GM19468 (cell line): ENCODE results near the gene CNOT1.
"Not testable (repeated sequence)": the region's sequence is repeated elsewhere in the genome, so short reads cannot be mapped to it uniquely, and the experiment has no call there.

Experiments
- ATAC-seq: cut with Tn5 transposase; IDR thresholded peaks from one replicate; pipeline ENCODE4 v1.9.1; 2021; ENCODE audit warnings: mild to moderate bottlenecking, moderate library complexity, moderate number of reproducible peaks; ENCODE audit not compliant: unreplicated experiment; ENCODE audit errors: extremely low read depth

The CNOT1 gene

DNA sequence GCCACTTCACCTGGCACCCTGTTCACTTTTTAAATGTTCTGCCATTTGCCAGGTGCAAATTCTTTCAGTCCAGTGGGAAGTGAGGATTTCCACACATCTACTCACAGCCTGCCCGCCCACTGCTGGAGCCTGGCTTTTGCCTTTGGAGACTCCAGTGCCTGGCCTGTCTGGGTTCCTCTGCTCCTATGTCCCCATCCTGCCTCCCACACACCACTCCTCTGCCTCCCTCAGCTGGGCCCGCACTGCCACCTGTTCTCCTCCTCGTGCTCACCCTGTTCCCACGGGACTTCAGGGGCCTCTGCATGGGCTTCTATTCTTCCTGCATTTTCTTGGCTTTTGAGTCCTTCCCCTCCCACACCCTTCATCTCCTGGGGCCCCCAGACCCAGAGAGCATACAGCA, 137.6 kb downstream of the CNOT1 start:
- ATAC-seq = no peak

DNA sequence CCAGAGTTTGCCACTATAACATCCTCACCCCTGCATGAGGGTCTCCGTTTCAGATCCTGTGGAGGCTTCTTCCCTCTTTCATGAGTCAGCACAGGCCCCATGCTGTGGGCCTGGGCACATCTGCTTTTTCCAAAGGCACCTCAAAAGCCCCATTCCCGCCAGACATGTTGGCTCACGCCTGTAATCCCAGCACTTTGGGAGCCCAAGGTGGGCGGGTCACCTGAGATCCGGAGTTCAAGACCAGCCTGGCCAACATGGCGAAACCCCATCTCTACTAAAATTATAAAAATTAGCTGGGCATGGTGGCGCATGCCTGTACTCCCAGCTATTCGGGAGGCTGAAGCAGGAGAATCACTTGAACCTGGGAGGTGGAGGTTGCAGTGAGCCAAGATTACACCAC, 139.1 kb downstream of the CNOT1 start:
- ATAC-seq = not testable (repeated sequence)

DNA sequence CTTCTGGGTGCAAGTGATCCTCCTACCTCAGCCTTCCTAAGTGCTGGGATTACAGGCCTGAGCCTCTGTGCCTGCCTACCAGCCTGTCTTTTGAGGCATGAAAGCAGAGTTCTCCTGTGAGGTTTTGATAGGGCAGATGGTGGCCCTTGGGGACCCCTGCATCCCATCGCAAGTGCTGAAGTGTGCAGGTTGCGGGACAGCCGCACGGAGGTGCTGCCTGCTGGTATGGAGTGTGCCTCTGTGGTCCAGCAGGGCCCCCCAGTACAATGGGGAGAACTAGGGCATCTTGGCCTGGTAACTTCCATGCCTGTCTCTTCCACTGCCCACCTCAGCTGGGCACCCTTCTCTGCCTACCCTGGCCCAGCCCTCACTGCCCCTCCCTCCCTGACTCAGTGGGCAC, 139.6 kb downstream of the CNOT1 start:
- no peak for ATAC-seq

DNA sequence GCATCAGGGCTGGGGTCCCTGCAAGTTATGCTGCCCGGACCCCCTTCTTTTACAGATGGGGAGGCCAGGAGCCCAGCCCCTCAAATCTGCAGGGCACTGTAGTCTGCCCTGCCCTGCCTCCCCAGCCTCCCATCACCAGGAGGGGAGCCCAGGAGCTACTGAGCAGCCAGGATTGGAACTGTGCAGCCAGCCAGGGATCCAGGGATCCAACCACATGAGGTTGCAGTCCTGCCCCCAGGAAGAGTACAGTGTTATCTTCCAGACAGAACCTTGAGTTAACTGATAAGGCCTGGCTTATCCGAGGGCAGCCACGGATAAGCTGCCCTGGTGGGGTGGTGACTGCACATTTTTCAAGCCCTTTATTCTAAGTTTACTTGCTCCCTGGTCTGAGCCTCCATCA, 141.1 kb downstream of the CNOT1 start:
- ATAC-seq = no peak

DNA sequence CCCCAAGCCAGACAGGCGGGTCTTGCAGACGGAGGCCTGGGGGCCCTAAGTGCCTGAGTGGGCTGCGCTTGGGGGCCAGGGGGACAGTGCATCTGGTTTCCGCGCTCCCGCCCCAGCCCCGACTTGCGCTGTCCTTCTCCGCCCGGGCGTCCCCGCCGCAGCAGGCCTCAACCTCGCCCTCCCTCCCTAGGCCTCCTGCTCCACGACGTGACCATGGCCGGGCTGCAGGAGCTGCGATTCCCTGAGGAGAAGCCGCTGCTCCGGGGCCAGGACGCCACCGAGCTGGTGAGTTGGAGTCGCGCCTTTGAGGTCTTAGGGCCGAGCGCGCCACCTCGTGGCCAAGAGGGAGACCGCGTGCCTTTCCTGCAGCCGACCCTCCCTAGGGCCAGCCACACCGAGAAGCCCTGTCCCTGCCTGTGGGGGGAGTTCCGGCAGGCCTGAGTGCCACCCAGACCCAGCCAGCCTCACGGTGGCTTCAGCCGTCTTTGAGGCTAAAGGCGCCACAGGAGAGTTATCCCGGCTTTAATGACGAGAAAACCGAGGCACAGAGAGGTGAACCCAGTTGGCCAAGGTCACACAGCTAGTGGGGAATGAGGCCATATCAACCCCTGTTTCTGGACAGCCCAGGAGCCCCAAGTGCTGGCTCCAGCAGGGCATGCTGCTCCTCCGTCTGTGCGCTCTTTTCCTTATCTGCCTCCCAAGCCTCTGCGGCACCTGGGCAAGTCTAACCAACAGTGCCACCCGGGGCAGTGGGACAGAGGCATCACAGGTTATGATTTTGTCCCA, 141.9 kb downstream of the CNOT1 start:
- ATAC-seq = no peak

DNA sequence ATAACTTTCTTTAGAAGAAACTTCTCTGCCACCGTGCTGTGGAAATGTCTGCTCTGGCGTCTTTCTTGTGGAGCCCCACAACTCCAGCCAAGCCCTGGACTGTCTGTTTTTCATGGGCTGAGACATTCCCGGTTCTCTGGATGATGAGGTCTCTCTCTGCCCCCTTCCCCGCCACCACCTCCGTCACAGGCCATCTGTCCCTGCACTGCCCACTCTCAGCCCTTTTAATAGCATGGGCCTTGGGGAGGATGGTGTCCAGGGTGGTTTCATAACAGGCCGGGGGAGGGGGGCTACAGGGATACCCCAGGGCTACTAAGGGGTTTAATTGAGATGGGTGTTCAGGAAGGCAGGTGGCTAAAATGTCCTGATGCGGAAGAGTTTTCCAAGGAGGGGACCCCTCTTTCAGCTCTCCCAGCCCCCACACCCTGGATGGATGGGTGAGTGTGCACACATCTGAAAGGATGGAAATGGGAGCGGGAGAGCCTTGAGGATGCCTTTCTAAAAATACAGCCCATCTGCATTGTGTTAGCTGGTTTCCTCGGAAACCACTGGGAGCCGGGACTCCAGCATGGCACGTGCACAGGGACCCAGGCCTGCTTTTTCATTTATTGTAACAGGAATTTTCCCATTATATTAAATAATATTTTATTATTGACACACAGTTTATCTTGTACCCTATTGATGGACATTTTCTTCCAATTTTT, 144.3 kb downstream of the CNOT1 start:
- ATAC-seq = no peak

DNA sequence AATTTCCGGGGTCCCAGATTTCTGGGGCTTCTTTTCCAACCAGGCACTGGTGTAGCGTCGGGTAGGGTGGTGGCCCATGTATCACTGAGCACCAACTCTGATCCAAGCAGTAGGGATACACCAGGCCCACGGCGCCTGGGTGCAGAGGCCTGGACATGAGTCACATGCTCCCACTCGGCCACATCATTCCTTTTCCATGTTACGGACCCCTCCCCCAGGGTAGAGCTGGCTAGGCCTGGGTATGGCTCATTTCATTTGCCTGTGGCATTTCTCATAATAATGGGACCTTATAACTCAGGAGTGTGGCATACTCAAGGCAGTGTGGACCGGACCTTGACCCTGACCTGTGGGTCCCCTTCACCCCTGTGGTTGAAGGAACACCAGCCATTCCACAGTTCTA, 147.7 kb downstream of the CNOT1 start:
- ATAC-seq = no peak

DNA sequence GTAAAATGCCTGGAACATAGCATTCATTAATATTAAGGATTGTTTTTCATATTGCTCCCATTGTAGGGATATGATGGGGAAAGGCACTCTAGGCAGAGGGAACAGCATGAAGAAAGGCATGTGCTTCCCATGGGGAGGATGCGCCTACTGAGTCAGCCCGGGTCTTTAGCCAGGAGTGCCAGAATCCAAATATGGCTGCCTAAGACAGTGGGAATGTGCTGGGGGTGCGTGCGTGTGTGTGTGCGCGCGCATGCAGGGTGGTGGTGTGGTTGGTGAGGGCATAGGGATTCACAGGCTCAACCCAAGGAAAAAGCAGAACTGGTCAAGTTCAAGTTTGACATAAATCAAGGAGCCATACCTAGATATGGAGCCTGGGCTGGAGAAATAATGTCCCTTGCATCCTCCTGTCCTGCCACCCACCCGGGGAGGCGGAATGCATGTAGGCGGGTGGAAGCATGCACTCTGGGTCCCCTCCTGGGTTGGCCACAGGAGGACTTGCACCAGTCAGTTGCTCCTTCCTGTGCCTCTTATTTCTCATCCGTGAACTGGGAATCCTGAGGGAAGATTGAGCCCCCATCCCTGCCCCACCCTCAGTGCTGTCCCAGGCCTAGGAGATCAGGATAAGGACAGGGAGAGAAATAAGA, 148.3 kb downstream of the CNOT1 start:
- no peak for ATAC-seq

DNA sequence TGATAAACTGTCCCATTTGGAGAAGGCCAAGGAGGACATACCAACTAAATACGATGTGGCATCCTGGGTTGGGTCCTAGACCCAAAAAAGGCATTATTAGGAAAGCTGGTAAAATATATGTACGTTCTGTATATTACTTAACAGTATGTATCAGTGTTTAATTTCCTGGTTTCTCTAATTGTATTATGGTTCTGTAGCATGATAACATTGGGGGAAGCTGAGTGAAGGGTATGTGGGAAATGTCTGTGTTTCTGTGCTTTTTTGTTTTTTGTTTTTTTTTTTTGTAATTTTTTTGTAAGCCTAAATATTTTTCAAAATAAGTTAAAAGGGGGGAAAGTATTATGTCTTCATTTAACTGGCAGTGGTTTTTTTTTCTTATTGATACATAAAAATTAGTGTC, 151.2 kb downstream of the CNOT1 start:
- ATAC-seq = no peak

DNA sequence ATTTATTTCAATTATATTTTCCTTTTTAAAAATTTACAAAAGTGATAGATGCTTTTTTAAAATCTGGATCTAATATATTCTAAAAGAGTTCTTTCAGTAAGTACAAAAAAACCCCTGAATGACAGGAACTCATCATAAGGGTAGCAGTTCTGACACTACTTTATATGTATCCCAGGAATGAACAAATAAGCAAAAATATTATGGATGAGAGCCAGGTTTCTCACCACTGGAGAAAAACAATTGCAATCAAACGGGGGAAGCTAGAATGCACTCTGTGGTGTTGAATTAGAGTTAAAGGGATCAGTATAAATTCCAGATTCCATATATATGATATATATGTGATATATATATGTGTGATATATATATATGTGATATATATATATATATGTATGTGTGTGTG, 152.8 kb downstream of the CNOT1 start:
- ATAC-seq = no peak

DNA sequence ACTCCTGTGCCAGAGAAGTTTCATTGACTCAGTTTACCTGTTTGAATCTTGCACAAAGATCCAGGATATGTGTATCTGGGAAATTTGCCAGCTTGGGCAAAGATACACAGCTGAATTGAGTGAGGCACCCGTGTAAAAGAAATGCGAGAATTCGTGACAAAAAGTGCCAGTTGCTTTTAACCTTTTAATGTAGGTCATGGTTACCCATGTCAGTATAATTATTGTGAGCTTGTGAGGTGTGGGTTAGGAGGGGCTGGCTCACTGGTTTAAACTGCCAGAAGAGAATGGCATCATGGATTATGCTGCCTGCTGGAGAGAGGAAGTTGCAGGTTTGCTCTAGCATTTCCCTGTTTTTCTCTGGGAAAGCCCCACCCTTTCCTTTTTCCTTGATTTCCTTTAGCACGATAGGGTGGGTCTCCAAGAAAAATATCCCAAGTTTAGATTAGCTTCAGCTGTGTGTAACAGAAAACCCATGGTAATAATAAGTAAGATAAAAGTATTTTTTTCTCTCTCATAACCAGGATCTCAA, 154.5 kb downstream of the CNOT1 start:
- no peak for ATAC-seq

DNA sequence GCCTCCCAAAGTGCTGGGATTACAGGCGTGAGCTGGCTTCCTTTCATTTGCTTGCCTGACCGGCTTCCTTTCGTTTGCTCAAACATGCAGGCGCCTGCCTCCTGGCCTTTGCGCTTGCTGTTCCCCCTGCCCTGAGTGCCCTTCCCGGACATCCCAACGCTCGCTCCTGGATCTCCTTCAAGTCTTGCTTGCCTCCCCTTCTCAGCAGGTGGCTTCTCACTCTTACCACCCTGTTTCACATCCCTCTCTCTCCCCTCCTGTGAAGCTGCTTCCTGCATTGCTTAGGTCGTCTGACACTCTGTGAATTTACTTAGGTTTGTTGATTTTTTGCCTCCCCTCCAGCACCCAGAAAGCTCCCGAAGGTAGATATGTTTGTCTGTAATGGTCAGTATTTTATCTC, 155.3 kb downstream of the CNOT1 start:
- no peak for ATAC-seq

DNA sequence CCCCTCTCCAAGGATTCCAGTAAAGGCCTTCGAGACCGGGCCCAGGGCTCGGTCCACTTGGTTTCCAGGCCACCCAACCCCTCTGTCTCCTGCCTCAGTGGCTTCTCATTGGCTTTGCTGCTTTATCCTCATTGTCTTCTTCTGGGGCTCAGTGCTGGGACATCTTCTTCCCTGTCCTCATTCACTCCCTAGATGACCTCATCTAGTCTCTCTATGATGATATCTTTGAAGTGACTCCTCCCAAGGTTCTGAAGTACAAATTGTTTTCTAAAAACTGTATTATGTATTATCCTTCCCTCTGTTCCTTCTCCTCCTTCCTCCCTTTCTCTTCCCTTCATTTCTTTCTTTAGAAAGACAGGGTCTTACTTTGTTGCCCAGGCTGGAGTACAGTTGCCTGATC, 156.8 kb downstream of the CNOT1 start:
- no peak for ATAC-seq

DNA sequence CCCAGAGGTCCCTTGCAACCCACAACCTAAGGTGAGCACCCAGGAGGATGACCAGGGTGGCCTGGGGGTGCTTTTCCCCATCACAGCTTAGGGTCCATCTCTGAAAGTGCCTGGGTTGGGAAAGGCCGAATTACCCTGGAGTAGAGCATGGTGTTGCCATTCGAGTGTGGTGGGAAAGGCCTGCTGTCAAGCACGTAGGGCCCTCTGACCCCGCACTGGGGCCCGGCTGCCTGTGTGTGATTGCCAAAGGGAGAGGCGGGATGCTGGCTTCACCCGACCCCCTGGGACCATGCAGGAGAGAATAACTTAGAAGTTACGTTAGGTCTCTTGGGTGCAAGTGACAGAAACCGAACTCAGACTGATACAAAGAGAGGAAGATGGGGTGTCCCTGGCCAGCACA, 157.4 kb downstream of the CNOT1 start:
- ATAC-seq = no peak

DNA sequence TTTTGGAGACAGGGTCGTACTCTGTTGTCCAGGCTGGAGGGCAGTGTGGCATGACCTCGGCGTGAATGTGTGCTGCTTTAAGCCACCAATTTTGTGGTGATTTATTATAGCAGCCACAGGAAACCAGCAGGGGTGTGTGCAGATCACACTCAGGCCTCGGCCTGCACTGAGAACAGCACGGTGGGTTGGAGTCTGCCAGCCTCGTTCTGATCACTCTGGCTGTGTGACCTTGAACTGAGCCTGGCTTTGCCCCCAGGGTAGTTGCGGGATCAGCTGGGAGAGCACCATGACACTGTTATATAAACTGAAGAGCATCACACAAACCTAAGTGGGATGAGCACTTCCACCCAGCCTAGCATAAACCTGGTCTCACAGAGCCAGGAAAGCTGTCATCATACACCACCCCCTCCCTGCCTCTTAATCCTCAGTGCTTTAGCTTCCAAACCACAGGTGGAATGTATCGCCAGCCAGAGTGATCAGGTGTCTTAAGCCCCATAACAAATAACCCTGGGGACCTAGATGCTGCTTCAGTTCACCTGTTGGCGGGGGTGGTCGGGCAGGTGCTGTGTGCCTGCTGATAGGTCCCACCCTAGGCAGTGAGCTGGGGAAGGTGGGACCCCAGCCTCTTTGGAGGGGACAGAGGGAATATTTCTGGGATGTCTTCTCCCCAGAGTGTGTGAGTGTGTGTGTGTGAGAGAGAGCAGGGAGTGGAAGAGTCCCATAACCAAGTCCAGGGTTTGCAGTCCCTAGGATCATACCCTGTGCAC, 158.2 kb downstream of the CNOT1 start:
- no peak for ATAC-seq
